Measurements from ENCODE around the gene SLC38A10. TPM values are rescaled to one million over a fixed set of nuclear protein-coding genes. Genes with fewer than 3 reads are reported as not detected.

SLC38A10 gene
- total RNA-seq, 3 donors from 2014 or later (not counting 1 experiment from before 2014, with no cell fraction given), result 72.2 to 104 (median 90.5) TPM

DNA sequence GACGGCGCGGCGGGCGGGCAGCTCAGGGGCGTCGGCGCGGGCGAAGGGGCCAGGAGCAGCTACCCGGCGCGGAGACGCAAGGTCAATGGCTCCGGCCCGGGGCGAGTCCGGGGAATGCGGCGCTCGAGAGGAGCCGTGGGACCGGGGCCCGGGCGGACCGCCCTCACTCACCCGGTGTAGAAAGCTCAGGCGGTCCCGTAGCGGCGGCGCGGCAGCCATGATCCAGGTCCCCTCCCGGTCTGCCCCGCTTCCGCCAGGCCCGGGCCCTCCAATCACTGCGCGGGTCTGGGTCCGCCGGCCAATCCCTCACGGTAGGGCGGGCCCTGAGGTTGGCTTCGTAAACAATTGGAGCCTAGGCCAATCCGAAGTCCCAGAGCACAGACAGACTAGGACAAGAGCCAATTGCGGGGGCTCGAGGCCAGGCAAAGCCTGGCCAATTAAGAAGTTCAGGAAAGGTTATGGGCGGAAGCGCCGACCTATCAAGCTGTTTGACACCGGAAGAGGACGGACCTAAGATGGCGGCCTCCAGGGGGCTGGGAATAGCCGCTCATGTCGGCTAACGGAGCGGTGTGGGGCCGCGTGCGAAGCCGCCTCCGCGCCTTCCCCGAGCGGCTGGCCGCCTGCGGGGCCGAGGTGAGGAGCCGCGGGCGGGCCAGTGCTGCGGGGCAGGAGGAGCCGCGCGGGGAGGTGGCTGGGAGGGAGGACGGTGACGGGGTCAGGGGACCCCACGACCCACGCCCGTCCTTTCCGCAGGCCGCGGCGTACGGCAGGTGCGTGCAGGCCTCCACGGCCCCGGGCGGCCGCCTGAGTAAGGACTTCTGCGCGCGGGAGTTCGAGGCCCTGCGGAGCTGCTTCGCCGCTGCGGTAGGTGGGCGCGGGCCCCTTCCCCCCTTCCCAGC, 56.0 kb downstream of the SLC38A10 start, which contains the start of the genes NDUFAF8 and TEPSIN:
Gene NDUFAF8 (plus strand): TSS at position 504 of the 899 bp plus-strand sequence. CDS start 46 bp downstream, at position 550.
Gene TEPSIN (minus strand): TSS at position 241 of the 899 bp plus-strand sequence. CDS start 22 bp downstream, at position 219.
- DNase-seq (peak; percentile 96 to 98), ATAC-seq (peak; percentile 93 to 98 (median 93))
- intact Hi-C loops (cut with micrococcal nuclease), result loop anchor here (1.0 kb wide), 1 partner anchor 16 kb away; no protein-coding TSS in a partner anchor
- no peaks in the 10 kb centered on the region for H3K27me3 ChIP-seq (ENCODE audit: control insufficient read depth, insufficient read depth, low read length)
- H3K4me3 ChIP-seq (ENCODE audit: low read length), result peak within 1 kb of the TSS; percentile 65
- Mint-ChIP-seq H3K36me3 (no peaks in the 10 kb centered on the region), H3K4me1 (peaks cover 28 to 49% of the 10 kb centered on the region in 2 donors), H3K27me3 (ENCODE audit: low read depth in 2 of 2) (no peaks in the 10 kb centered on the region), H3K27ac (peak within 1 kb of the TSS; percentile 76 to 90), H3K9me3 (no peaks in the 10 kb centered on the region), H3K4me3 (peak within 1 kb of the TSS; percentile 94)
- no peaks in the 10 kb centered on the region for H3K36me3 ChIP-seq (ENCODE audit: control insufficient read depth, insufficient read depth, low read length)
- WGBS (ENCODE audit: insufficient coverage), result under 1% methylated on average over 100 of the region's 100 CpGs
- H3K4me1 ChIP-seq (ENCODE audit: control insufficient read depth, insufficient read depth, low read length), result peaks cover 50% of the 10 kb centered on the region
- no peak for TF ChIP-seq CTCF (IDR thresholded peaks at IDR 0.05)
- H3K9me3 ChIP-seq (ENCODE audit: control insufficient read depth, insufficient read depth, low read length), result no peaks in the 10 kb centered on the region
- peak within 1 kb of the TSS; percentile 11 for H3K27ac ChIP-seq (ENCODE audit: low read length)

- Histone ChIP-seq H3K4me1 (ENCODE audit: control insufficient read depth, insufficient read depth, low read length) (peaks cover 50% of the 10 kb centered on the region), H3K27ac (ENCODE audit: low read length) (no peak overlapping the region), H3K36me3 (ENCODE audit: control insufficient read depth, insufficient read depth, low read length) (peaks cover under 1% of the 10 kb centered on the region), H3K27me3 (ENCODE audit: control insufficient read depth, insufficient read depth, low read length) (no peaks in the 10 kb centered on the region), H3K9me3 (ENCODE audit: control insufficient read depth, insufficient read depth, low read length) (no peaks in the 10 kb centered on the region), H3K4me3 (ENCODE audit: low read length) (peak overlapping the region; percentile 65)
- intact Hi-C loops (cut with micrococcal nuclease), result no loop called here
- no peak for TF ChIP-seq CTCF (IDR thresholded peaks at IDR 0.05)
- no peaks in the 10 kb centered on the region for H3K27me3 Mint-ChIP-seq (ENCODE audit: low read depth in 2 of 2)
- H3K4me3 Mint-ChIP-seq, result peak overlapping the region; percentile 74
- H3K4me1 Mint-ChIP-seq, result peaks cover 28 to 49% of the 10 kb centered on the region in 2 donors
- no peaks in the 10 kb centered on the region for H3K9me3 Mint-ChIP-seq
- H3K36me3 Mint-ChIP-seq, result no peaks in the 10 kb centered on the region
- ATAC-seq (no peak), DNase-seq (no peak)
- under 1% methylated on average over 26 of the region's 26 CpGs for WGBS (ENCODE audit: insufficient coverage)
- H3K27ac Mint-ChIP-seq, result peak overlapping the region; percentile 76 to 90
Measured at GRCh38 chr17:81238490-81238814, 56.7 kb downstream of the SLC38A10 start.

DNA sequence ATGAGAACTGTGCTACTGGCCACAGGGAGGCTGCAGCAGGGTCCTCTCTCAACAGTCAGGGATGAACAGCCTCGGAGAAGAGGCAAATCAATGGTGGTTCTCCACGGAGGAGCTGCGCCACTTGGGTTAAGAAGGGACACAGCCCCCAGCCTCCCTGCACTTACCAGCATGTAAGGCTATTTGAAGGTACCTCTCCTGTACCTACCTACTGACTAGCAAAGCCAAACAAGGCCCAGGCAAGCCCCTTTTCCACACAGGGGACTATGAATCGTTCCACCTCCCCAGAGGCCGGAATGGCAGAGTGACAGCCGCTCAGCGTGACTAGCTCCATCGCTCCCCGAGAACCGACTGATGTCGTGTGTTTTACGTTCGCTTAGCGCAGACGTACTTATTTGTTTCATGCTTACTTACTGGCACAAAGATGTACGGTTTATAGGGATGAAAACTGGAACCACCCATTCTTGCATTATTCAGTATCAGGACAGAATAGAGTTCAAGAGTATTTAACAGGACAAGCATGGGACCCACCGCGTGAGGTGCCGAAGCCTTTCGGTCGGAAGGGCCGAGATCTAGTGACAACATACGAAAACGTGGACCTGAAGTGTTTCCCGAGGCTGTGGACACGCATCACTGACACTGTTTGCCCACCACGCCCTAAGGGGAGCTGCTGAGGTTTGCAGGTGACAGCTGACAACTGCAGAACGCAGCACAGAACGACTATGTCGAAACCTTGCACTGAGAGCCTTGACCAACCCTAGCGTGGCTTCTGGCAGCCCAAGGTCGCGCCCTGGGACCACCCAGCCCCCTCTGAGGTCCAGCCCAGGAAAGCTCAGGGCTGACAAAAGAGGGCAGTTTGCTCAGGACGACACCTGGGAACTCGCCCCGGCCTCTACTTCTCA, 57.3 kb downstream of the SLC38A10 start:
- no peak overlapping the region for H3K27ac ChIP-seq (ENCODE audit: low read length)
- H3K36me3 ChIP-seq (ENCODE audit: control insufficient read depth, insufficient read depth, low read length), result peaks cover 4% of the 10 kb centered on the region
- no peaks in the 10 kb centered on the region for H3K27me3 Mint-ChIP-seq (ENCODE audit: low read depth in 2 of 2)
- no peak for TF ChIP-seq CTCF (IDR thresholded peaks at IDR 0.05)
- H3K4me1 ChIP-seq (ENCODE audit: control insufficient read depth, insufficient read depth, low read length), result peaks cover 50% of the 10 kb centered on the region
- peaks cover 28 to 49% of the 10 kb centered on the region in 2 donors for H3K4me1 Mint-ChIP-seq
- H3K4me3 Mint-ChIP-seq, result peak overlapping the region; percentile 74
- H3K9me3 ChIP-seq (ENCODE audit: control insufficient read depth, insufficient read depth, low read length), result no peaks in the 10 kb centered on the region
- H3K27ac Mint-ChIP-seq, result peak overlapping the region in 1 of 2 donors; percentile 90
- no peaks in the 10 kb centered on the region for H3K27me3 ChIP-seq (ENCODE audit: control insufficient read depth, insufficient read depth, low read length)
- H3K9me3 Mint-ChIP-seq, result no peaks in the 10 kb centered on the region
- no peak for ATAC-seq
- intact Hi-C loops (cut with micrococcal nuclease), result no loop called here
- no peaks in the 10 kb centered on the region for H3K36me3 Mint-ChIP-seq
- peak overlapping the region; percentile 65 for H3K4me3 ChIP-seq (ENCODE audit: low read length)
- 62% methylated on average over 36 of the region's 36 CpGs for WGBS (ENCODE audit: insufficient coverage)
- DNase-seq, result no peak

Data from natural killer cell (primary cell).